Measurements from ENCODE around the gene PSMC5. TPM values are rescaled to one million over a fixed set of nuclear protein-coding genes. Genes with fewer than 3 reads are reported as not detected.

The PSMC5 gene
- total and polyA plus RNA-seq, 2 experiments from 2014 or later: 93.1 to 199 TPM

DNA sequence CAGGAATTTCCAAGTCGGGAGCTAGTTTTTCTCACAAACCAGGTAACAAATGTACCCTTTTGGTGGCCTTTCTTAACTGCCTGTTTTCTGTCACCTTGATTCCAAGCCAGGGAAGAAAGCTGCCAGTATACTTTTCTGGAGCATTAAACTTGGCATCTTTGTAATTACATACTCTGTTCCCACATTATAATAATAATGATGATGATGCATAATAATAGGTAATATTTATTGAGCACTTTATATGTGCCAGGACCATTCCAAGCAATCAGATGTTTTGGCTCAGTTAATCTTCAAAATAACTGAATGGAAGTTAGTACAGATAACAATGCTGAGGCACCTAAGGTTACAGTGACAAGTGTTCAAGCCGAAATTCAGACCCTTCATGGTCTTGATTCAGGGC lies 11.1 kb upstream of the PSMC5 start:
- Histone ChIP-seq H3K9me2 (ENCODE audit: insufficient read depth) (no peaks in the 10 kb centered on the region), H3K4me2 (no peak overlapping the region), H3K4me1 (ENCODE audit: insufficient read depth) (no peaks in the 10 kb centered on the region), H3K4me3 (no peak overlapping the region), H3K79me2 (replicated peaks; ENCODE audit: insufficient read depth) (no peaks in the 10 kb centered on the region), H3K27me3 (ENCODE audit: insufficient read depth) (no peaks in the 10 kb centered on the region), H4K20me1 (replicated peaks; ENCODE audit: insufficient read depth) (peaks cover 65% of the 10 kb centered on the region), H2AFZ (no peak overlapping the region), H3K36me3 (ENCODE audit: insufficient read depth) (peaks cover 83% of the 10 kb centered on the region), H3F3A (replicated peaks; ENCODE audit: low read depth) (peaks cover 48% of the 10 kb centered on the region), H3K27ac (ENCODE audit: low read depth) (no peak overlapping the region; the same call in 1 of the 2 replicates)
- DNase-seq (ENCODE audit: low spot score): no peak
- Mint-ChIP-seq H3K36me3 (ENCODE audit: low read depth) (peaks cover 100% of the 10 kb centered on the region), H3K27ac (no peak overlapping the region), H3K9me3 (no peaks in the 10 kb centered on the region), H3K4me1 (no peaks in the 10 kb centered on the region), H3K4me3 (no peak overlapping the region), H3K27me3 (ENCODE audit: insufficient read depth, low read depth, poor library complexity) (peaks cover 11% of the 10 kb centered on the region)
- ATAC-seq: no peak
- TF ChIP-seq ZNF462 (CRISPR knock-in tag; IDR thresholded peaks at IDR 0.05): no peak
- no peak for TF ChIP-seq POLR2AphosphoS5 (IDR thresholded peaks at IDR 0.05; ENCODE audit: low read depth)
- TF ChIP-seq NANOG (IDR thresholded peaks at IDR 0.05; ENCODE audit: borderline replicate concordance): no peak
- TF ChIP-seq, protein P1, sequence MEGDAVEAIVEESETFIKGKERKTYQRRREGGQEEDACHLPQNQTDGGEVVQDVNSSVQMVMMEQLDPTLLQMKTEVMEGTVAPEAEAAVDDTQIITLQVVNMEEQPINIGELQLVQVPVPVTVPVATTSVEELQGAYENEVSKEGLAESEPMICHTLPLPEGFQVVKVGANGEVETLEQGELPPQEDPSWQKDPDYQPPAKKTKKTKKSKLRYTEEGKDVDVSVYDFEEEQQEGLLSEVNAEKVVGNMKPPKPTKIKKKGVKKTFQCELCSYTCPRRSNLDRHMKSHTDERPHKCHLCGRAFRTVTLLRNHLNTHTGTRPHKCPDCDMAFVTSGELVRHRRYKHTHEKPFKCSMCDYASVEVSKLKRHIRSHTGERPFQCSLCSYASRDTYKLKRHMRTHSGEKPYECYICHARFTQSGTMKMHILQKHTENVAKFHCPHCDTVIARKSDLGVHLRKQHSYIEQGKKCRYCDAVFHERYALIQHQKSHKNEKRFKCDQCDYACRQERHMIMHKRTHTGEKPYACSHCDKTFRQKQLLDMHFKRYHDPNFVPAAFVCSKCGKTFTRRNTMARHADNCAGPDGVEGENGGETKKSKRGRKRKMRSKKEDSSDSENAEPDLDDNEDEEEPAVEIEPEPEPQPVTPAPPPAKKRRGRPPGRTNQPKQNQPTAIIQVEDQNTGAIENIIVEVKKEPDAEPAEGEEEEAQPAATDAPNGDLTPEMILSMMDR (conservative IDR thresholded peaks at IDR 0.05; ENCODE audit: low read depth in 2 of 2): no peak
- TF ChIP-seq, protein P2, sequence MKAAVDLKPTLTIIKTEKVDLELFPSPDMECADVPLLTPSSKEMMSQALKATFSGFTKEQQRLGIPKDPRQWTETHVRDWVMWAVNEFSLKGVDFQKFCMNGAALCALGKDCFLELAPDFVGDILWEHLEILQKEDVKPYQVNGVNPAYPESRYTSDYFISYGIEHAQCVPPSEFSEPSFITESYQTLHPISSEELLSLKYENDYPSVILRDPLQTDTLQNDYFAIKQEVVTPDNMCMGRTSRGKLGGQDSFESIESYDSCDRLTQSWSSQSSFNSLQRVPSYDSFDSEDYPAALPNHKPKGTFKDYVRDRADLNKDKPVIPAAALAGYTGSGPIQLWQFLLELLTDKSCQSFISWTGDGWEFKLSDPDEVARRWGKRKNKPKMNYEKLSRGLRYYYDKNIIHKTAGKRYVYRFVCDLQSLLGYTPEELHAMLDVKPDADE (IDR thresholded peaks at IDR 0.05): no peak
- TF ChIP-seq EZH2 (IDR thresholded peaks at IDR 0.05; ENCODE audit: low read depth, unreplicated experiment): no peak
- TF ChIP-seq REST (IDR thresholded peaks at IDR 0.05; ENCODE audit: unreplicated experiment): no peak
- TF ChIP-seq CREB1 (CRISPR knock-in tag; IDR thresholded peaks at IDR 0.05; ENCODE audit: low read depth): no peak
- TF ChIP-seq JUNB (IDR thresholded peaks at IDR 0.05; ENCODE audit: unreplicated experiment): no peak
- no peak for TF ChIP-seq EZH2phosphoT487 (IDR thresholded peaks at IDR 0.05; ENCODE audit: unreplicated experiment)
- TF ChIP-seq ZNF114 (CRISPR knock-in tag; IDR thresholded peaks at IDR 0.05): no peak
- TF ChIP-seq ZNF331 (CRISPR knock-in tag; IDR thresholded peaks at IDR 0.05; ENCODE audit: low read depth): no peak
- TF ChIP-seq STAT1 (IDR thresholded peaks at IDR 0.05; ENCODE audit: unreplicated experiment): no peak
